Measurements from ENCODE around the gene DIAPH3. TPM values are rescaled to one million over a fixed set of nuclear protein-coding genes. Genes with fewer than 3 reads are reported as not detected.

Gene DIAPH3
- total and polyA plus RNA-seq, 8 donors, result 3.3 to 19.1 (median 10.6) TPM

GRCh38 chr13:59970847-59971246, 192.9 kb downstream of the DIAPH3 start:
- peak in 1 of 4 donors; percentile 20 for DNase-seq
- Histone ChIP-seq H3K36me3 (no peaks in the 10 kb centered on the region), H3K4me3 (no peak overlapping the region), H3K4me1 (no peaks in the 10 kb centered on the region), H3K9me3 (no peaks in the 10 kb centered on the region), H3K27me3 (no peaks in the 10 kb centered on the region), H3K27ac (no peak overlapping the region)
- ATAC-seq, result no peak
- TF ChIP-seq CTCF (IDR thresholded peaks at IDR 0.05), result no peak
- intact Hi-C loops (cut with DNase I), result no loop called here

- H3K36me3 ChIP-seq, result no peaks in the 10 kb centered on the region
- ATAC-seq, result no peak
- no peak for DNase-seq
- TF ChIP-seq CTCF (IDR thresholded peaks at IDR 0.05), result no peak
- H3K4me1 ChIP-seq, result no peaks in the 10 kb centered on the region
- no peaks in the 10 kb centered on the region for H3K27me3 ChIP-seq
- H3K9me3 ChIP-seq, result no peaks in the 10 kb centered on the region
- H3K27ac ChIP-seq, result no peak overlapping the region
- intact Hi-C loops (cut with DNase I), result no loop called here
- H3K4me3 ChIP-seq, result no peak overlapping the region
These were observed 199.9 kb downstream of the DIAPH3 start for GRCh38 chr13:59963827-59964226.

- intact Hi-C loops (cut with DNase I), result no loop called here
- Histone ChIP-seq H3K27me3 (no peaks in the 10 kb centered on the region), H3K4me3 (no peak overlapping the region), H3K27ac (no peak overlapping the region), H3K9me3 (no peaks in the 10 kb centered on the region), H3K36me3 (no peaks in the 10 kb centered on the region), H3K4me1 (no peaks in the 10 kb centered on the region)
- TF ChIP-seq CTCF (IDR thresholded peaks at IDR 0.05), result no peak
- no peak for ATAC-seq
- no peak for DNase-seq
These were observed 200.3 kb downstream of the DIAPH3 start for GRCh38 chr13:59963383-59963782.

- Histone ChIP-seq H3K36me3 (no peaks in the 10 kb centered on the region), H3K9me3 (no peaks in the 10 kb centered on the region), H3K27ac (no peak overlapping the region), H3K27me3 (no peaks in the 10 kb centered on the region), H3K4me3 (no peak overlapping the region), H3K4me1 (no peaks in the 10 kb centered on the region)
- no peak for TF ChIP-seq CTCF (IDR thresholded peaks at IDR 0.05)
- intact Hi-C loops (cut with DNase I), result no loop called here
- no peak for ATAC-seq
- DNase-seq, result no peak
These were observed 201.4 kb downstream of the DIAPH3 start for GRCh38 chr13:59962343-59962742.

DNA sequence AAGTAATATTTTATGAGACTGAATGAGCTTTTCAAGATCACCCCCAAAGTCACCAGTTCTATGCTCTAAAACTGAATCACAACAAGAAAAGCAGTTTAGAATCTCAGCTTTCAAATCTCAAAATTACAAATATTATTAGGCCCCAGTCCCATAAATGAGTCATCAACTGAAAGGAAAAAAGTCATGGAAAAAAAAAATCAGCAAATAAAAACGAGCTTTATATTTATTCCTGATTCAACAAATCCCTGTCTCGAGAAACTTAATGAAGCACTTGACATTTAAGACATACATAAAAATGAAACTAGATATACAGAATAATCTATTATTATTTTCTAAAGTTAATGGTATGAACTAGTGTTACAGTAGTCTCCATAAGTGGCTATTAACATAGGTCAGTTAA, 203.0 kb downstream of the DIAPH3 start:
- Histone ChIP-seq H3K9me3 (peaks cover 0 to 9% of the 10 kb centered on the region in 2 donors), H3K27ac (no peak overlapping the region), H3K36me3 (no peaks in the 10 kb centered on the region), H3K4me1 (no peaks in the 10 kb centered on the region), H3K4me3 (no peak overlapping the region), H3K27me3 (no peaks in the 10 kb centered on the region)
- DNase-seq (no peak), ATAC-seq (no peak)
- no peak for TF ChIP-seq CTCF (IDR thresholded peaks at IDR 0.05)
- intact Hi-C loops (cut with DNase I), result no loop called here

Measured in left lung (tissue), 10 donors.